Loucy (cell line): Measurements from ENCODE around the gene GPR26.

Experiments used
- H2AFZ ChIP-seq: fragments of 200-600 bp; sonication (generic); 2 replicates; pipeline ENCODE4 v1.6.0; 2016; ENCODE audit warnings: antibody characterized with exemption, mild to moderate bottlenecking, low read length, moderate library complexity
- H3F3A ChIP-seq: fragments of 200-600 bp; 2 replicates; pipeline ENCODE4 v1.6.0; 2016; ENCODE audit warnings: antibody characterized with exemption, low read depth, mild to moderate bottlenecking
- H3K27me3 ChIP-seq: fragments of 200-600 bp; sonication (generic); 2 replicates; pipeline ENCODE4 v1.6.1; 2014; ENCODE audit warnings: low read length, mild to moderate bottlenecking; ENCODE audit not compliant: insufficient read depth, poor library complexity, severe bottlenecking
- H3K36me3 ChIP-seq: fragments of 200-600 bp; sonication (generic); 2 replicates; pipeline ENCODE4 v1.6.1; 2016; ENCODE audit warnings: low read length; ENCODE audit not compliant: insufficient read depth
- H3K4me1 ChIP-seq: fragments of 200-600 bp; sonication (generic); 2 replicates; pipeline ENCODE4 v1.5.1; 2014; ENCODE audit warnings: low read length, mild to moderate bottlenecking; ENCODE audit not compliant: insufficient read depth, poor library complexity, severe bottlenecking
- H3K4me2 ChIP-seq: fragments of 200-600 bp; sonication (generic); 2 replicates; pipeline ENCODE4 v1.6.0; 2014; ENCODE audit warnings: antibody characterized with exemption, low read length, low read depth, mild to moderate bottlenecking; ENCODE audit not compliant: poor library complexity, severe bottlenecking
- H3K4me3 ChIP-seq: fragments of 200-600 bp; sonication (generic); 2 replicates; pipeline ENCODE4 v1.5.1; 2014; ENCODE audit warnings: low read length, mild to moderate bottlenecking, mixed read lengths; ENCODE audit not compliant: poor library complexity, severe bottlenecking
- H3K79me2 ChIP-seq: fragments of 200-600 bp; sonication (generic); 2 replicates; pipeline ENCODE4 v1.6.1; 2014; ENCODE audit warnings: low read length; ENCODE audit not compliant: insufficient read depth
- H3K9ac ChIP-seq: fragments of 200-600 bp; sonication (generic); 2 replicates; pipeline ENCODE4 v1.6.0; 2014; ENCODE audit warnings: mild to moderate bottlenecking, low read depth, low read length, moderate library complexity; ENCODE audit not compliant: poor library complexity, severe bottlenecking
- H3K9me2 ChIP-seq: fragments of 200-600 bp; sonication (generic); replicated peaks from 2 replicates; pipeline ENCODE4 v1.6.1; 2016; ENCODE audit warnings: low read depth, low read length, mixed read lengths
- H3K9me3 ChIP-seq: fragments of 200-600 bp; sonication (generic); 2 replicates; pipeline ENCODE4 v1.6.1; 2014; ENCODE audit warnings: mild to moderate bottlenecking, antibody characterized with exemption, low read length, low read depth; ENCODE audit not compliant: insufficient read depth
- H4K20me1 ChIP-seq: fragments of 200-600 bp; sonication (generic); 2 replicates; pipeline ENCODE4 v1.6.0; 2014; ENCODE audit warnings: antibody characterized with exemption, low read length, mild to moderate bottlenecking; ENCODE audit not compliant: insufficient read depth, poor library complexity, severe bottlenecking
- CTCF ChIP-seq: fragments of 200-600 bp; sonication (generic); conservative IDR thresholded peaks from 2 replicates; pipeline ENCODE4 v1.5.1; 2014; ENCODE audit warnings: mild to moderate bottlenecking, antibody characterized with exemption, low read length
- EZH2phosphoT487 ChIP-seq: fragments of 200-600 bp; IDR thresholded peaks from 2 replicates; pipeline ENCODE4 v1.6.1; 2018; ENCODE audit warnings: antibody characterized with exemption, mild to moderate bottlenecking, moderate library complexity, borderline replicate concordance

The GPR26 gene

GRCh38 chr10:123645615-123646014, 20.5 kb upstream of the GPR26 start:
- TF ChIP-seq EZH2phosphoT487 (no peak), CTCF (no peak)
- Histone ChIP-seq H3K9ac (no peak overlapping the region), H3F3A (no peaks in the 10 kb centered on the region), H2AFZ (no peak overlapping the region), H3K4me3 (no peak overlapping the region), H3K36me3 (no peaks in the 10 kb centered on the region), H3K4me2 (no peak overlapping the region), H3K4me1 (no peaks in the 10 kb centered on the region), H3K9me2 (no peaks in the 10 kb centered on the region), H3K79me2 (no peaks in the 10 kb centered on the region), H3K9me3 (no peaks in the 10 kb centered on the region; the same call in 1 of the 2 replicates), H4K20me1 (no peaks in the 10 kb centered on the region), H3K27me3 (no peaks in the 10 kb centered on the region)

GRCh38 chr10:123648595-123648994, 17.6 kb upstream of the GPR26 start:
- no peaks in the 10 kb centered on the region for H3K79me2 ChIP-seq
- no peaks in the 10 kb centered on the region for H3K36me3 ChIP-seq
- H4K20me1 ChIP-seq, result no peaks in the 10 kb centered on the region
- no peaks in the 10 kb centered on the region for H3K4me1 ChIP-seq
- no peaks in the 10 kb centered on the region for H3K27me3 ChIP-seq
- no peaks in the 10 kb centered on the region for H3K9me3 ChIP-seq
- H3K4me3 ChIP-seq, result no peak overlapping the region
- no peaks in the 10 kb centered on the region for H3F3A ChIP-seq
- no peak overlapping the region for H3K9ac ChIP-seq
- H2AFZ ChIP-seq, result no peak overlapping the region
- H3K9me2 ChIP-seq, result no peaks in the 10 kb centered on the region
- no peak for TF ChIP-seq CTCF
- no peak for TF ChIP-seq EZH2phosphoT487
- no peak overlapping the region for H3K4me2 ChIP-seq

GRCh38 chr10:123649676-123650075, 16.5 kb upstream of the GPR26 start:
- no peak overlapping the region for H3K4me3 ChIP-seq
- no peaks in the 10 kb centered on the region for H3K36me3 ChIP-seq
- H3F3A ChIP-seq, result no peaks in the 10 kb centered on the region
- no peaks in the 10 kb centered on the region for H3K9me3 ChIP-seq
- no peaks in the 10 kb centered on the region for H4K20me1 ChIP-seq
- no peaks in the 10 kb centered on the region for H3K79me2 ChIP-seq
- H3K9me2 ChIP-seq, result no peaks in the 10 kb centered on the region
- H3K4me1 ChIP-seq, result no peaks in the 10 kb centered on the region
- no peak overlapping the region for H3K4me2 ChIP-seq
- H3K9ac ChIP-seq, result no peak overlapping the region
- no peak overlapping the region for H2AFZ ChIP-seq
- H3K27me3 ChIP-seq, result no peaks in the 10 kb centered on the region
- TF ChIP-seq CTCF (no peak), EZH2phosphoT487 (no peak)
